GM19468 (cell line): ENCODE measurements around the gene MKLN1.

Experiments used
- ATAC-seq: cut with Tn5 transposase; IDR thresholded peaks from one replicate; pipeline ENCODE4 v1.9.1; 2021; ENCODE audit warnings: mild to moderate bottlenecking, moderate library complexity, moderate number of reproducible peaks; ENCODE audit not compliant: unreplicated experiment; ENCODE audit errors: extremely low read depth

The MKLN1 gene

DNA sequence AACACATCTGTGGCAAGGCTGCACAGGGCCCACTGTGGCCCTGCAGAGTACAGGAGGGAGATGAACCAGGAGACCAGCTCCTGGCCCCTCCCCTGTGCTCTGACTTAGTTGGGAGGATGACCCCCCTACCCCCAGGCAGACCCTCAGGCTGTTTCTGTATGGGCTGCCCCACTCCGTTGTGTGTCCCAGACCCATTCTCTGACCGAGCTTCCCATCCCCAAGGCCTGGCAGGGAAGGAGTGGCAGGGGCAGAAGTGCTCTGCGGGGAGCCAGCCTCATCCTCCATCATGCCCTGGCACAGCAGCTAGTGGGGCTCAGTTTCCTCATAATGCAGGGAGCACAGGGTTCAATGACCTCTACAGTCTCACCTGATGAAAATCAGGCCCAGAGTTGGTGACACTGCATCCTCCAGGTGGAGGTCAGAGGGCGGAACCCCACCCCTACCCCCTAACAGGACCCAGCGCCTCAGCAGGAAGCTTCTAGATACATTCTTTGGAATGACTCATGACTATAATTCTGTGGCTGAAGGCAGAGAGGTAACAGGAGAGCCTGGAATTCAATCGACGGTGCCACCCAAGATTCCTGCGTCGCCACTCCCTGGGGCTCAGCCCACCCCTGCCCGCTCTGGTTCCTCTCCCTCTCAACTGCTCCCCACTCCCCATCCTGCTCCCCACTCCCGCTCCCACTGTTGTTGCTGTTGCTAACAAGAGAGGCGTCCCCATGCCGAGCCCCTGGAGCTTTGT, 210.6 kb downstream of the MKLN1 start:
- no peak for ATAC-seq

GRCh38 chr7:131538813-131539179, 211.1 kb downstream of the MKLN1 start:
- no peak for ATAC-seq

DNA sequence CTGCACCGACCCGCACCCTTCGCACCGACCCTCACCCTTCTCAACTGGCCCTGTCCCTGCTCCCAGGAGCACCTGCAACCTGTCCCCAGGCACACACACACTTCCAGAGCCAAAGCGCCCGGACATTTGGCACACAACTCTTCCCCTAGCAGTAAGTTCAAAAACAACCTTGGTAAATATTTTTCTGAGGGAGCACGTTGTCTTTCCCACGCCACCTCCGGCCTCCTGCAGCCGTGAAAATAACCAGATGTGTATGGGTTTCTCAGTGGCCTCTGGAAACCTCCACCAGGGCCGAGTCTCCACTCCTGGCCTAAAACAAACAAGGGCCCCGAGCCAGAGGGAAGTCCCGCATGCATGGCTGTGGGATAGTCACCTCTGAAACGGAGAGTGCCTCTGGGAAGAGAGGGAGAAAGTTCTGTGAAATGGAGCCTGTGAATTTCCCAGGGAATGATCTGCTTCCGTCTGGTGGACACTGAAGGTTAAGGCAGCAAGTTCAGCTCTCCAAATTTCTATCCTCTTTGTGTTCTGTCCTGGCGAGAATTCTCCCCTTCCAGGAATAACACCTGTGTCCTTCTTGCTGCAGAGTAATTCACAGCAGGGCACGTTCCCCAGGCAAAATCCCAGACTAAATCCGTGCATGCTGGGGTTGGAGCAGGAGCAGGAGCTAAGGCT, 213.0 kb downstream of the MKLN1 start:
- no peak for ATAC-seq

DNA sequence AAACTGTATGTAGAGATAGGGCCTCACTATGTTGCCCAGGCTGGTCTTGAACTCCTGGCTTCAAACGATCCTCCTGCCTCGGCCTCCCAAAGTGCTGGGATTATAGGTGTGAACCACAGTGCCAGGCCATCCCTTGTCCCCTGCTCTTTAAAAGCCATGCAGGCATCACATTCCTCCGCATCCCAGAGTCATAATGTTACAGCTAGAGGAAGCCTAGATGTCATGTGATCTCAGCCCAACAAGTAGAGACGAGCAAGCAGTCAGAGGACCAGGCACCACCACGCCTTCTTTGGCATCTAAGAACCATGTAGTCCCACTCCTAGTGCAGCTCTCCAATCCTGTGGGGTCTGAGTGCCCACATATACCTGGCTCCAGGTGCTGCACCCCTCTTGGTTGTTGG, 215.6 kb downstream of the MKLN1 start:
- no peak for ATAC-seq

DNA sequence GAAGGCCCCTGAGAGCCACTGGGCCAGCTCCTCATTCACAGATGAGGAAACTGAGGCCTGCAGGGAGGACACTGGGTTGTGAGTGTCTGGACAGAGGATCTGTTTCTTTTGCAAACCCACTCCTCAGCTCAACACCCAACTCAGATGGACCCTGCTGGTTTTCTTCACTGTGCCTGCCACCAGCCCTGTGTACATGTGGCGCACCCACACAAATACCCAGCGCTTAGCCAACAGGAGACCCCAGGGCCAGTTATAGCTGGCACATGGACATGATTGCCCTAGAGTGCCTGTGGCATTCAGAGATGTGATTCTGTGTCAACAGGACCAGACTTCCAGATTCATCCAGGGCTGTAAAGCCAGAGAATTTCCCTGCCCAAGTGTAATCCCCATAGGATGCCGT, 216.3 kb downstream of the MKLN1 start:
- ATAC-seq: no peak

- ATAC-seq: no peak
These were observed 217.0 kb downstream of the MKLN1 start for GRCh38 chr7:131544449-131545301.

- ATAC-seq: no peak
These were observed 218.4 kb downstream of the MKLN1 start for GRCh38 chr7:131546126-131546525.
